GM18508 (cell line): ENCODE measurements around the gene CIDEC.
"Not testable (repeated sequence)": the region's sequence is repeated elsewhere in the genome, so short reads cannot be mapped to it uniquely, and the experiment has no call there.

Experiments
- ATAC-seq: cut with Tn5 transposase; IDR thresholded peaks from one replicate; pipeline ENCODE4 v1.9.1; 2021; ENCODE audit warnings: moderate number of reproducible peaks; ENCODE audit not compliant: insufficient read depth, unreplicated experiment

Gene CIDEC

GRCh38 chr3:9881441-9881840 lies 1.4 kb upstream of the CIDEC start:
- ATAC-seq = no peak

- no peak for ATAC-seq
These were observed 1.4 kb downstream of the CIDEC start for GRCh38 chr3:9878700-9879099.

- ATAC-seq = no peak
These were observed 3.1 kb downstream of the CIDEC start for GRCh38 chr3:9876991-9877390.

GRCh38 chr3:9876255-9876654 lies 3.8 kb downstream of the CIDEC start:
- ATAC-seq = not testable (repeated sequence)

- no peak for ATAC-seq
These were observed 4.6 kb downstream of the CIDEC start for GRCh38 chr3:9875448-9875847.

GRCh38 chr3:9872067-9872466 lies 8.0 kb downstream of the CIDEC start:
- not testable (repeated sequence) for ATAC-seq

- no peak for ATAC-seq
These were observed 9.1 kb downstream of the CIDEC start for GRCh38 chr3:9870978-9871377.

GRCh38 chr3:9869955-9870354 lies 10.1 kb downstream of the CIDEC start:
- ATAC-seq = no peak

- no peak for ATAC-seq
These were observed 12.9 kb downstream of the CIDEC start for GRCh38 chr3:9867106-9867505.

- no peak for ATAC-seq
These were observed 13.4 kb downstream of the CIDEC start for GRCh38 chr3:9866639-9867038.

GRCh38 chr3:9865125-9865637 lies 14.9 kb downstream of the CIDEC start:
- not testable (repeated sequence) for ATAC-seq

GRCh38 chr3:9864200-9864927 lies 15.7 kb downstream of the CIDEC start:
- ATAC-seq = no peak

GRCh38 chr3:9863058-9863772 lies 16.8 kb downstream of the CIDEC start:
- no peak for ATAC-seq

GRCh38 chr3:9862391-9863057 lies 17.5 kb downstream of the CIDEC start:
- no peak for ATAC-seq

- ATAC-seq = no peak
These were observed 18.4 kb downstream of the CIDEC start for GRCh38 chr3:9861626-9862130.

GRCh38 chr3:9861201-9861600 lies 18.9 kb downstream of the CIDEC start:
- no peak for ATAC-seq

GRCh38 chr3:9859530-9860025 lies 20.5 kb downstream of the CIDEC start:
- ATAC-seq = no peak

- no peak for ATAC-seq
These were observed 24.5 kb downstream of the CIDEC start for GRCh38 chr3:9855594-9855993.

- ATAC-seq = not testable (repeated sequence)
These were observed 25.6 kb downstream of the CIDEC start for GRCh38 chr3:9854291-9854940.

GRCh38 chr3:9852528-9852927 lies 27.5 kb downstream of the CIDEC start:
- ATAC-seq = no peak
